H1 (cell line): ENCODE measurements around the gene S100A13. TPM values are rescaled to one million over a fixed set of nuclear protein-coding genes. Genes with fewer than 3 reads are reported as not detected.

Source experiments
- CTCF ChIA-PET: fragments of 300-600 bp; sonication (Branson Sonifier 250); formaldehyde crosslinking; loops from one replicate; lab custom pipeline; 2021; ENCODE audit not compliant: partially characterized antibody; lab: Charles Lee
- POLR2A ChIA-PET: fragments of 300-600 bp; sonication (Branson Sonifier 250); formaldehyde crosslinking; loops from one replicate; lab custom pipeline; 2021; ENCODE audit warnings: inconsistent platforms; ENCODE audit not compliant: partially characterized antibody; lab: Charles Lee
- DNase-seq, 2 experiments: peaks; one replicate each; pipeline versions ENCODE4 v3.0.0 to v3.0.0-alpha.2; 2010 to 2022; ENCODE audit warnings: low spot score in 2 of 2, low read depth in 1 of 2, mixed read lengths in 1 of 2
- FAIRE-seq: peaks from 2 replicates; lab custom pipeline; 2011; peaks lifted over from hg19 to GRCh38; lab: Jason Lieb, UNC
- H2AFZ ChIP-seq: 2 replicates; pipeline ENCODE4 v1.8.1; 2012; ENCODE audit warnings: low read length, inconsistent platforms
- H2AK5ac ChIP-seq: 2 replicates; pipeline ENCODE4 v1.6.1; 2013; ENCODE audit warnings: low read depth, low read length
- H2BK120ac ChIP-seq: replicated peaks from 2 replicates; pipeline ENCODE3; 2013; ENCODE audit warnings: low read depth, low read length, inconsistent platforms
- H2BK12ac ChIP-seq: 2 replicates; pipeline ENCODE4 v1.6.1; 2013; ENCODE audit warnings: low read depth, low read length
- H2BK15ac ChIP-seq: 2 replicates; pipeline ENCODE4 v1.6.1; 2013; ENCODE audit warnings: low read length
- H2BK20ac ChIP-seq: 2 replicates; pipeline ENCODE4 v1.6.1; 2013; ENCODE audit warnings: low read length
- H2BK5ac ChIP-seq: 2 replicates; pipeline ENCODE4 v1.6.1; 2013; ENCODE audit warnings: low read depth, low read length
- H3K14ac ChIP-seq: 2 replicates; pipeline ENCODE4 v1.6.1; 2013; ENCODE audit warnings: inconsistent platforms; ENCODE audit not compliant: insufficient read length
- H3K18ac ChIP-seq: 2 replicates; pipeline ENCODE4 v1.6.1; 2013; ENCODE audit warnings: low read length; ENCODE audit errors: extremely low read depth
- H3K23ac ChIP-seq: 2 replicates; pipeline ENCODE4 v1.6.1; 2013; ENCODE audit warnings: inconsistent platforms; ENCODE audit not compliant: insufficient read length
- H3K23me2 ChIP-seq: 2 replicates; pipeline ENCODE4 v1.6.1; 2013; ENCODE audit warnings: low read depth, low read length
- H3K27ac ChIP-seq: 2 replicates; pipeline ENCODE4 v1.6.1; 2011; ENCODE audit warnings: low read depth, low read length, inconsistent platforms
- H3K27me3 ChIP-seq, 4 experiments: replicated peaks in 1 of 4; 1 replicate in 1 of 4; 2 replicates in 3 of 4; pipeline versions ENCODE4 v1.6.1 to v1.8.1; 2011 to 2013; ENCODE audit warnings: low read length in 3 of 4, mild to moderate bottlenecking in 3 of 4, inconsistent platforms in 2 of 4, mixed read lengths in 2 of 4, moderate library complexity in 1 of 4; ENCODE audit not compliant: control insufficient read depth in 3 of 4, insufficient read depth in 3 of 4; ENCODE audit errors: extremely low read depth in 1 of 4
- H3K36me3 ChIP-seq, 4 experiments: 2 replicates each; pipeline versions ENCODE4 v1.6.1 to v1.8.1; 2011 to 2013; ENCODE audit warnings: mild to moderate bottlenecking in 4 of 4, low read length in 3 of 4, moderate library complexity in 2 of 4, control low read depth in 1 of 4, inconsistent platforms in 1 of 4; ENCODE audit not compliant: insufficient read depth in 4 of 4, control insufficient read depth in 2 of 4
- H3K4ac ChIP-seq: replicated peaks from 2 replicates; pipeline ENCODE3; 2013; ENCODE audit warnings: low read length, low read depth, mixed read lengths, inconsistent platforms; ENCODE audit not compliant: insufficient read length
- H3K4me1 ChIP-seq, 4 experiments: replicated peaks in 1 of 4; 1 replicate in 1 of 4; 2 replicates in 3 of 4; pipeline versions ENCODE4 v1.6.1 to v1.8.1; 2011 to 2013; ENCODE audit warnings: low read length in 3 of 4, inconsistent platforms in 2 of 4, mixed read lengths in 1 of 4; ENCODE audit not compliant: insufficient read depth in 4 of 4, control insufficient read depth in 3 of 4
- H3K4me2 ChIP-seq, 2 experiments: 2 replicates each; pipeline versions ENCODE4 v1.6.1 to v1.8.1; 2011 to 2013; ENCODE audit warnings: low read depth in 2 of 2, low read length in 2 of 2, control low read depth in 1 of 2, inconsistent platforms in 1 of 2, mild to moderate bottlenecking in 1 of 2; ENCODE audit not compliant: insufficient read depth in 1 of 2
- H3K4me3 ChIP-seq, 4 experiments: fragments of 200-600, 300-600 bp in 1 of 4; sonication (generic), shearing (Covaris generic), sonication (Bioruptor Twin) in 1 of 4; 2 replicates each; pipeline versions ENCODE4 v1.5.1 to v1.8.1; 2011 to 2016; ENCODE audit warnings: low read length in 4 of 4, low read depth in 3 of 4, control low read depth in 2 of 4, inconsistent platforms in 2 of 4, mild to moderate bottlenecking in 2 of 4, mixed read lengths in 1 of 4, moderate library complexity in 1 of 4; ENCODE audit not compliant: insufficient read depth in 2 of 4; ENCODE audit errors: extremely low read depth in 1 of 4
- H3K56ac ChIP-seq: replicated peaks from 2 replicates; pipeline ENCODE3; 2013; ENCODE audit warnings: low read depth, mild to moderate bottlenecking, mixed read lengths, low read length, inconsistent platforms; ENCODE audit not compliant: insufficient read length
- H3K79me1 ChIP-seq: 2 replicates; pipeline ENCODE4 v1.6.1; 2013; ENCODE audit warnings: low read depth, low read length, control low read depth
- H3K79me2 ChIP-seq, 2 experiments: 2 replicates each; pipeline versions ENCODE4 v1.6.1 to v1.8.1; 2012 to 2013; ENCODE audit warnings: low read length in 2 of 2, mild to moderate bottlenecking in 2 of 2, inconsistent platforms in 1 of 2; ENCODE audit not compliant: insufficient read depth in 2 of 2, control insufficient read depth in 1 of 2
- H3K9ac ChIP-seq, 4 experiments: replicated peaks in 1 of 4; 1 replicate in 1 of 4; 2 replicates in 3 of 4; pipeline versions ENCODE4 v1.6.1 to v1.8.1; 2011 to 2013; ENCODE audit warnings: low read depth in 3 of 4, low read length in 3 of 4, control low read depth in 2 of 4, mild to moderate bottlenecking in 2 of 4, moderate library complexity in 2 of 4, inconsistent platforms in 1 of 4; ENCODE audit errors: extremely low read depth in 1 of 4
- H3K9me3 ChIP-seq, 2 experiments: 2 replicates each; pipeline versions ENCODE4 v1.6.1 to v1.8.1; 2012 to 2013; ENCODE audit warnings: mild to moderate bottlenecking in 2 of 2, moderate library complexity in 2 of 2, control low read depth in 1 of 2, inconsistent platforms in 1 of 2, low read depth in 1 of 2, low read length in 1 of 2, mixed read lengths in 1 of 2; ENCODE audit not compliant: insufficient read depth in 2 of 2
- H4K20me1 ChIP-seq, 2 experiments: replicated peaks in 1 of 2; 2 replicates each; pipeline versions ENCODE3 to v1.8.1; 2011 to 2013; ENCODE audit warnings: inconsistent platforms in 2 of 2, low read length in 2 of 2, mild to moderate bottlenecking in 1 of 2; ENCODE audit not compliant: insufficient read depth in 2 of 2, control insufficient read depth in 1 of 2
- H4K5ac ChIP-seq: 2 replicates; pipeline ENCODE4 v1.6.1; 2013; ENCODE audit warnings: low read length, low read depth, mixed read lengths, inconsistent platforms; ENCODE audit not compliant: insufficient read length
- H4K8ac ChIP-seq: 2 replicates; pipeline ENCODE4 v1.8.0; 2013; ENCODE audit warnings: mild to moderate bottlenecking, moderate library complexity, low read length, inconsistent platforms; ENCODE audit not compliant: insufficient read depth; ENCODE audit errors: extremely low read depth
- H4K91ac ChIP-seq: replicated peaks from 2 replicates; pipeline ENCODE3; 2013; ENCODE audit warnings: low read length, mixed read lengths, inconsistent platforms; ENCODE audit not compliant: insufficient read length
- WGBS, 2 experiments: shearing (Covaris generic) in 1 of 2; methylation state at CpG; one replicate each; pipeline versions ENCODE4 v1.1.6 to v1.1.7; 2013 to 2015; ENCODE audit warnings: low lambda C conversion rate in 2 of 2, mixed read lengths in 2 of 2, inconsistent platforms in 1 of 2, low coverage in 1 of 2, missing lambda C conversion rate in 1 of 2; ENCODE audit not compliant: insufficient replicate concordance in 2 of 2, insufficient coverage in 1 of 2, insufficient read length in 1 of 2; ENCODE audit errors: extremely low coverage in 1 of 2, missing lambda C conversion rate in 1 of 2; 5-methylcytosine and 5-hydroxymethylcytosine counted together
- polyA plus RNA-seq, 7 experiments: library from polyadenylated mRNA; depleted of rRNA in 3 of 7; stranded (reverse) in 5 of 7; unstranded in 2 of 7; fragments of >200 nt in 5 of 7; fragments of 200-250 nt in 2 of 7; gene quantifications; 1 replicate in 5 of 7; 2 replicates in 1 of 7; 4 replicates in 1 of 7; pipeline versions ENCODE4 v1.2.1 to v1.2.3, GENCODE V29; 2011 to 2013; ENCODE audit warnings: missing spikeins in 2 of 7, mixed read lengths in 2 of 7
- total RNA-seq: library from RNA; stranded (reverse); fragmentation: NEBNext Ultra II Directional; extraction: Animal tissue kit (Norgen Biotek cat#: 25700); gene quantifications from 2 replicates; pipeline ENCODE4 v1.2.1, GENCODE V29; 2021

S100A13 gene
- total and polyA plus RNA-seq, 2 of the 8 experiments (the other 6 are each of a cell fraction or from before 2014, with no cell fraction given) = 63.6 to 127 TPM

- no peak for DNase-seq
- H2BK120ac ChIP-seq = no peak overlapping the region
- H2BK12ac ChIP-seq = no peak overlapping the region
- no peak overlapping the region for H3K56ac ChIP-seq
- peaks cover 0 to 2% of the 10 kb centered on the region in 2 experiments; a peak in 1 of 4 replicates for H3K9me3 ChIP-seq
- FAIRE-seq = no peak
- no peak overlapping the region for H3K4me3 ChIP-seq
- 73% methylated on average over 1 of the region's 1 CpG; no CpG with 5 or more reads in 1 of the 2 experiments for WGBS, 2 experiments
- H3K27me3 ChIP-seq = no peaks in the 10 kb centered on the region
- H4K20me1 ChIP-seq = no peaks in the 10 kb centered on the region
- no peak overlapping the region for H3K14ac ChIP-seq
- no peak overlapping the region for H2AK5ac ChIP-seq
- no peaks in the 10 kb centered on the region for H3K36me3 ChIP-seq
- no peak overlapping the region for H3K27ac ChIP-seq
- H2BK15ac ChIP-seq = no peak overlapping the region
- no peaks in the 10 kb centered on the region for H3K23me2 ChIP-seq
- no peak overlapping the region for H2BK20ac ChIP-seq
- H4K8ac ChIP-seq = no peak overlapping the region
- H3K4me2 ChIP-seq = no peak overlapping the region
- H3K79me1 ChIP-seq = no peaks in the 10 kb centered on the region
- H3K79me2 ChIP-seq = no peaks in the 10 kb centered on the region
- H4K5ac ChIP-seq = no peak overlapping the region
- H3K23ac ChIP-seq = no peak overlapping the region
- no peak overlapping the region for H3K18ac ChIP-seq
- H2AFZ ChIP-seq = 0 out of 2 replicates have a peak overlapping the region, but pooled peaks have one; percentile 42
- H3K4ac ChIP-seq = no peak overlapping the region
- H2BK5ac ChIP-seq = no peak overlapping the region
- CTCF ChIA-PET = interaction anchor here (0.5 to 2.0 kb wide), 5 partner anchors 14 to 78 kb away, joined by 3 to 7 read pairs (median 5); partner anchors contain the start of gene S100A13
- H3K9ac ChIP-seq = no peak overlapping the region
- POLR2A ChIA-PET = interaction anchor here (0.8 to 2.7 kb wide), 2 partner anchors 41 to 48 kb away, joined by 5 to 10 read pairs; partner anchors contain the start of genes CHTOP and S100A13
- H3K4me1 ChIP-seq = no peaks in the 10 kb centered on the region
- no peak overlapping the region for H4K91ac ChIP-seq
Measured at GRCh38 chr1:153586347-153586746, 41.0 kb downstream of the S100A13 start.
